ENCODE measurements around the gene MCRIP1. TPM values are rescaled to one million over a fixed set of nuclear protein-coding genes. Genes with fewer than 3 reads are reported as not detected.
A peak's percentile ranks its signal among the peaks of the same experiment; 100 is the strongest.

Gene MCRIP1
- 13.7 and 14.9 TPM in 2 replicates for total RNA-seq (2014; rRNA removed; shearing (Covaris generic))

GRCh38 chr17:81833160-81833920 lies at the start of gene MCRIP1:
MCRIP1 (minus strand) TSS chr17:81833291; CDS start chr17:81824506, 8,785 bp downstream.
- DNase-seq (ENCODE audit: low spot score): peak; percentile 93

- DNase-seq (ENCODE audit: low spot score): no peak
These were observed 46.0 kb upstream of the MCRIP1 start for GRCh38 chr17:81879121-81879520.

DNA sequence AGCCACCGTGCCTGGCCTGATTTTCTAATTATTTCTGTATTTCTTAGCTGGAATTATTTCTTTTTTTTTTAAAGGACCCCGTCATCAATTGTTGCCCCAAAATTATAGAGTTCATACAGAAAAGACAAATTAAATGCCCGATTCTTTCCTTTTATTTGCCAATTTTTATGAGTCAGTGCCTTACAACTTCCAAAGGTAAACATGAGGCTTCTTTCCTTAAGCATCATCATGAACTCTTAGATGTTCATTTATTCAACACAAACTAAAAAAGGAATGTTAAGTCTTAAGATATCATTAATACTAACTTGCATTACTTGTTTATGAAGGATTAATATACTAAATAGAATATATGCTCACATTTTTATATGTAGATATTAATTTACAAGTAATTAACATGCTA lies 45.2 kb upstream of the MCRIP1 start:
- DNase-seq (ENCODE audit: low spot score): no peak

DNA sequence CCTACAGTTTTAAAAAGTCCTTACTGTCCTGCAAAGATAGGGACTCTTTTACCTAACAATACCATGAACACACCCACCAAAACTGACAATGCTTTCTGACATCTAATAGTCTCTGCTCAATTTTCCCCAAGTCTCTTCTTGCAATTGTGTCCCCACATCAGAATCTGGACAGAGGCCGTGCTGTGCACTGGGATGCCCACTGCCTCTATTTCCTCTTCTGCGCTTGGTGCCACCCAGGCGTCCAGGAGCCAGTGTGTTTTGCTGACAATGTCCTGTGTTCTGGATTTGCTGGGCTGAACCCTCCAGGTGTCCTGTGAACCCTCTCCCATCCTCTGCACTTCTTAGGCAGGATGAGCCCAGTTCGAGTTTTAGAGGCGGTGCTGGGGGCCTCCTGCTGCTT lies 44.5 kb upstream of the MCRIP1 start:
- no peak for DNase-seq (ENCODE audit: low spot score)

- no peak for DNase-seq (ENCODE audit: low spot score)
These were observed 38.5 kb upstream of the MCRIP1 start for GRCh38 chr17:81871387-81872230.

- peak; percentile 87 for DNase-seq (ENCODE audit: low spot score)
These were observed 37.9 kb upstream of the MCRIP1 start, which contains the start of gene ARHGDIA for GRCh38 chr17:81870981-81871386. ARHGDIA (minus strand) TSS chr17:81871337; CDS start chr17:81869930, 1,407 bp downstream.

DNA sequence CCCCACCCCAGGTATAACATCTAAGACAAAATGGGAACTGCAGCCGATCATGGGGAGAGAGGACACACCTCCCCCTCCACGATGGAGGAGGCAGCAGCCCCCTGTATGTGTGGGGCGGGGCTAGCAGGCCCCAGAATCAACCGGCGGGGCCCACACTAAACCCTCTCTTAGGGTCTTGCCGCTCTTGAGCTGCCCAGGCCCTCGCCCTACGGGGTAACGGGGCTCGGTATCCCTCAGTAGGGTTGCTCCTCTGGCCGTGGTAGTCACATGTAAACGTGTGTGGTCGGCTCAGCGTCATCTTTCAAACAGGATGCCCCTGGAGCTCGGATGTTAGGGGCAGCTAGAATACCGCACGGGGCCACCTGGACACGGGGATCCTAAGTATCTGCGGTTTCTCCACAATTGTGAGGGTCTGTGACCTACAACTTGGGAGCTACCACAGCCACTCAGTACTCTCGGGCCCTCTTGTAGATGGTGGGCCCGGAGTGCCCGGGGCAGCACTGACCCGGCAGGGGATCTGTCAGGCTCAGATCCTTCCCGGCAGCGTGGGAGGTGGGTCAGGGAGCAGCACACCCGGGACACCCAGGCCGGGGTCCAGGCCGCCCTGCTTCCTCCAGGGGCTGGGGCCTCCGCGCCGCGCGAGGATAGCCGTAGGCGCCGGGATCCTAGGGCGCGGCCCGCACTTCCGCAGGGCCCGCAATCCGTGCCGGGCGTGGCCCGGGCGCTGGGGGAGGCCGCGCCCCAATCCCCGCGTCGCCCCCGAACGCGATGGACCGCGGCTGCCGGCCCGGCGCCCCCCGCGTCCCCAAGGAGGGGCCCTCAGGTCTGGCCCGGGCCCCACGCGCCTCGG lies 37.3 kb upstream of the MCRIP1 start:
- no peak for DNase-seq (ENCODE audit: low spot score)

GRCh38 chr17:81869221-81870130 lies 36.4 kb upstream of the MCRIP1 start:
- DNase-seq (ENCODE audit: low spot score): no peak

GRCh38 chr17:81868674-81869220 lies 35.7 kb upstream of the MCRIP1 start:
- peak; percentile 79 for DNase-seq (ENCODE audit: low spot score)

GRCh38 chr17:81867991-81868673 lies 35.0 kb upstream of the MCRIP1 start:
- no peak for DNase-seq (ENCODE audit: low spot score)

GRCh38 chr17:81867170-81867990 lies 34.3 kb upstream of the MCRIP1 start:
- DNase-seq (ENCODE audit: low spot score): peak; percentile 48

- no peak for DNase-seq (ENCODE audit: low spot score)
These were observed 33.5 kb upstream of the MCRIP1 start for GRCh38 chr17:81866440-81867169.

DNA sequence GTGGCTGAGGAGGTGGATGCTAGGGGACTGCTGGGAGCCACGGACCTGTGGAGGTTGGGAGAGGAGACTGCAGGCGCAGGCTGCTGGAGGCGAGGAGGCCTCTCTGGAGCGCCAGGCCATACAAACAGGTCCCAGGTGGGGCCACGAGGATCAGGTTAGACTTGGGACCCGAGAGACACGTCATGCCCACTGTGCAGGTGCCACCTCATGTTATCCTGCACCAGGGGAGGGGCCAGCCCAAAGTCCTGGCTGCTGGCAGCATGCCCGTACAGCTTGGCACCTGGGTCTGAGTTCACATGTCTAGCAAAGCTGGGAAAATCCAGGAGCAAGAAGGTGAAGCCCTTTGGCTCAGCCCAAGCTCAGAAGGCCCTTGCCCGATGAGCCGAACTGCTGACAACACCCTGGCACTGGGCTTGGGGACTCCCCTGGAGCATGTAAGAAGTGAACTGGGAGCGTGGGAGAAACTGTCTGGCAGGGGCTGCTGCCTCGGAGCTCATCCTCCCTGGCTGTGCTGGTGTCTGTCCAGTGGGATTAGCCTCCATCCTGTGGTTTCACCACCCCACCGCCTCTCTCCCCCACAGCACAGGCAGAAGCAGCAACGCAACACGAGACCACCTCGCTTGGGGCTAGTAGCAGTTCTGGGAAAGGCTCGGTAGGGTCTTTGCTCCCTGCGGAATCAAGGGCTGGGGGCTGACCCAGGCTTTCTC lies 32.8 kb upstream of the MCRIP1 start:
- DNase-seq (ENCODE audit: low spot score): no peak

DNA sequence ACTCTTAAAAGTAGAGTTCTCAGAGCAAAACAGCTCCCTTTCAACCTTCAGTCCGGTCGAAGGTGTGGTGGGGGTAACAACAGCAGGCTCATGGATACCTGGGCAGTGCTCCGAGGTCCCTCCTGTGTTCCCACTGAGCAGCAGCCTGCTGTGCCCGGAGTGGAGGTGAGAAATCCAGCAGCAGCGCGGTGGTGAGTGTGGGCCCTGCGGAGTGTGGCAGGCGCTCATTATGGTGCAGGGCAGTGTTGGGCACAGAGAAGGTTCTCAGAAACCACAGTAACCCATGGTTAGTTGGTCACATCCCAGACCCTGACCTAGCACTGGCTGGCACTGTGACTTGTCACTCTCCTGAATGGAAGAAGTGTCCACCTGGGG lies 32.3 kb upstream of the MCRIP1 start:
- no peak for DNase-seq (ENCODE audit: low spot score)

DNA sequence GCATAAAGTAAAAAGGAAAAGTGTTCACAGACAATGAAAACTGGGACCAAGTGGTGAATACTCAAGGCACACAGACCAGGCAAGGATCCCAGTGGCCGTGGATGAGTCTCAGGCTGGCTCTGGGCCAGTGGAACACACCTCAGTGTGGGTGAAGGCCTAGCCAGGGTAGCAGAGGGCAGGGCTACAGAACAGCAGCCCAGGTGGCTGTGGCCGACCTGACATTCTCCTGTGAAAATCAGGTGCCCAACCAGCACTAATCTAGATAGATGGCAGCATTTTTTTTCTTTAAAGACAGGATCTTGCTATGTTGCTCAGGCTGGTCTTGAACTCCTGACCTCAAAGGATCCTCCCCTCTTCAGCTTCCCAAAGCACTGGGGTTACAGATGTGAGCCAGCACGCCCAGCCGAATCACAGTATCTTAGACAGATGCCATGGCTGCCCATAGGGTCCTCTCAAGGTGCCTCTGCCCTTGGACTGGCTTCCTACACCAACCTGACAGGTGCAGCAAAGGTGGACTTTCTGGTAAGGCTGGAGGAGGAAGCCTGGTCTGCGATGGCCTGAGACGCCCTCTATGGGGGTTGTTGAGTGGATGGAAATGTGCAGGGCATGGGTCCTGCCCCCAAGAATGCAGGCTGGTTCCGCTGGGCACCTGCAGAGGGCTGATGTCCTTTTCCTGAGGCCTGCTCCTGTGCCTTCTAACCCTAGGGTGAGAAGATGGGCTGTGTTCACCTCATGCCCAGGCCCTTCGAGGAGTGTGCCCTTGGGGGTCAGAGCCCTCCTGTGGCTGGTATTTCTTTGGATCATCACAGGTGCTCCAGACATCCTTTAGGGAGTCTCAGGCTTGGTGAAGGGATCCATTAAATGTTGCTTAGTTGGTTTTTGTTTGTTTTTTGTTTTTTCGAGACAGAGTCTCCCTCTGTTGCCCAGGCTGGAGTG lies 31.0 kb upstream of the MCRIP1 start:
- DNase-seq (ENCODE audit: low spot score): no peak

DNA sequence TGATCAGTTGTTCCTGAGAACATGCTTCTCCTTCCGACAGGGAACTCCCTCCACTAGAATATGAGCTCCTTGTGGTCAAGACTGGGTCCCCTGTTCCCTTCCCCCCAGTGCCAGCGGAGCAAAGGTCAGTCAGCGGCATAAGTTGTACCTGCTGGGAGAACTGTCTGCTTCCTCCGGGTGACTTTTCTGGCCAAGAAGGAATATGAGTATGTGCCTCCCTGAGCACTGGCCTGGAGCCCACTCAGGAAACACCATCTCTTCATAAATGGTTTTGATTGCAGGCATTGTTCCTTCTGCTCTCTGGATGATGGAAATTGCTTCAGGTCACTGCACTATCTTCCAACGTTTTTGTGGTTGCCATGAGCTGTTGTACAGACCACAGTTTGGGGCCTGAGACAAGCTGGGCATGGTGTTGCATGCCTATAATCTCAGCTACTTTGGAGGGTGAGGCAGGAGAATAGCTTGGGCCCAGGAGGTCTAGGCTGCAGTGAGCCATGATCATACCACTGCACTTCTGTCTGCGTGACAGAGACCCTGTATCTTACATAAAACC lies 30.1 kb upstream of the MCRIP1 start:
- no peak for DNase-seq (ENCODE audit: low spot score)

Measured in H4 (cell line).